K562 (cell line): ENCODE measurements around the gene SIRT3. TPM values are rescaled to one million over a fixed set of nuclear protein-coding genes. Genes with fewer than 3 reads are reported as not detected.

Source experiments
- EP300 ChIP-seq: IDR thresholded peaks from 2 replicates; pipeline ENCODE4 v1.6.1; 2012; ENCODE audit warnings: low read length, improper control_type of control experiment
- ETV6 ChIP-seq, 3 experiments: fragments of 150-350 bp in 1 of 3; sonication (generic) in 1 of 3; formaldehyde crosslinking in 1 of 3; IDR thresholded peaks; 2 replicates each; pipeline versions ENCODE4 v1.6.1 to v1.8.0; 2014 to 2022; ENCODE audit warnings: borderline replicate concordance in 2 of 3, low read depth in 2 of 3, antibody characterized with exemption in 1 of 3, low read length in 1 of 3, mild to moderate bottlenecking in 1 of 3, missing genetic modification reagents in 1 of 3
- ILK ChIP-seq: fragments of 450-650 bp; IDR thresholded peaks from 2 replicates; pipeline ENCODE4 v1.6.1; 2016; ENCODE audit warnings: missing genetic modification characterization, low read depth, mild to moderate bottlenecking, missing compliant biosample characterization, moderate library complexity, borderline replicate concordance
- MBD1 ChIP-seq: fragments of 250-450 bp; sonication (Bioruptor Pico); IDR thresholded peaks from 2 replicates; pipeline ENCODE4 v1.8.0; 2022; ENCODE audit warnings: inconsistent platforms
- NCOA1 ChIP-seq: fragments of 450-650 bp; IDR thresholded peaks from 2 replicates; pipeline ENCODE4 v1.6.1; 2016; ENCODE audit warnings: low read depth
- NFXL1 ChIP-seq: fragments of 450-650 bp; formaldehyde crosslinking; IDR thresholded peaks from 2 replicates; pipeline ENCODE4 v1.4.0; 2021; ENCODE audit warnings: mild to moderate bottlenecking
- PBX2 ChIP-seq, 2 experiments: IDR thresholded peaks in 1 of 2; conservative IDR thresholded peaks in 1 of 2; 2 replicates each; pipeline ENCODE4 v1.6.1; 2016; ENCODE audit warnings: low read depth in 2 of 2, mild to moderate bottlenecking in 1 of 2, missing compliant biosample characterization in 1 of 2, missing genetic modification characterization in 1 of 2, moderate library complexity in 1 of 2
- RCOR1 ChIP-seq, 2 experiments: IDR thresholded peaks; 2 replicates each; pipeline ENCODE4 v1.6.1; 2012; ENCODE audit warnings: low read depth in 2 of 2, low read length in 2 of 2, borderline replicate concordance in 1 of 2, improper control_type of control experiment in 1 of 2
- RUNX1 ChIP-seq: sonication (generic); IDR thresholded peaks from 2 replicates; pipeline ENCODE4 v1.6.1; 2016; ENCODE audit warnings: antibody characterized with exemption, low read depth
- SMAD2 ChIP-seq: fragments of 150-350 bp; IDR thresholded peaks from 2 replicates; pipeline ENCODE4 v1.6.1; 2014; ENCODE audit warnings: low read depth, mild to moderate bottlenecking, low read length
- TCF15 ChIP-seq: fragments of 250-450 bp; sonication (Bioruptor Pico); IDR thresholded peaks from 2 replicates; pipeline ENCODE4 v1.8.0; 2022; ENCODE audit warnings: moderate library complexity, mild to moderate bottlenecking, inconsistent platforms
- TFAP4 ChIP-seq: sonication (generic); formaldehyde crosslinking; IDR thresholded peaks from 2 replicates; pipeline ENCODE4 v1.8.0; 2022; ENCODE audit warnings: missing genetic modification reagents, mild to moderate bottlenecking, moderate library complexity, borderline replicate concordance
- THRAP3 ChIP-seq: fragments of 450-650 bp; IDR thresholded peaks from 2 replicates; pipeline ENCODE4 v1.6.1; 2016; ENCODE audit warnings: mild to moderate bottlenecking, inconsistent platforms, borderline replicate concordance
- UBTF ChIP-seq, 2 experiments: IDR thresholded peaks; 2 replicates each; pipeline ENCODE4 v1.6.1; 2012; ENCODE audit warnings: improper control_type of control experiment in 2 of 2, low read depth in 2 of 2, low read length in 2 of 2, borderline replicate concordance in 1 of 2
- ZNF124 ChIP-seq: sonication (generic); formaldehyde crosslinking; IDR thresholded peaks from 2 replicates; pipeline ENCODE4 v1.8.1; 2022; ENCODE audit warnings: missing genetic modification reagents
- ZNF146 ChIP-seq: IDR thresholded peaks from one replicate; pipeline ENCODE4 v1.6.1; 2018; ENCODE audit warnings: missing compliant biosample characterization; ENCODE audit not compliant: unreplicated experiment
- ZNF780A ChIP-seq: fragments of 250-450 bp; sonication (Bioruptor Pico); IDR thresholded peaks from 2 replicates; pipeline ENCODE4 v1.5.0; 2021; ENCODE audit warnings: mild to moderate bottlenecking
- polyA plus RNA-seq, 8 experiments: library from polyadenylated mRNA; depleted of rRNA in 4 of 8; stranded (reverse) in 5 of 8; unstranded in 3 of 8; fragments of >200 nt; fragmentation: Nextera tagmentation in 2 of 8; fragmentation: Illumina TruSeq in 1 of 8; extraction: Ambion mirVana in 2 of 8; extraction: Trizol in 1 of 8; gene quantifications; 2 replicates each; pipeline versions ENCODE4 v1.2.1 to v1.2.3, GENCODE V29; 2011 to 2014; ENCODE audit warnings: inconsistent platforms in 1 of 8, missing spikeins in 1 of 8
- total RNA-seq, 7 experiments: library from RNA; depleted of rRNA in 6 of 7; stranded (reverse); fragments of >200 nt in 6 of 7; fragmentation: Illumina TruSeq in 2 of 7; extraction: Trizol in 2 of 7; gene quantifications; 2 replicates each; pipeline versions ENCODE4 v1.2.1 to v1.2.3, GENCODE V29; 2011 to 2021; ENCODE audit warnings: low replicate concordance in 1 of 7

Gene SIRT3
- total and polyA plus RNA-seq, 9 of the 15 experiments (the other 6 are each of a cell fraction or from before 2014, with no cell fraction given): 1.9 to 27.5 (median 14.5) TPM

GRCh38 chr11:207208-207862 is 28.8 kb downstream of the SIRT3 start, which contains the start of the genes BET1L and RIC8A (continued):
- TF ChIP-seq ETV6 (IDR thresholded peaks at IDR 0.05; ENCODE audit: borderline replicate concordance in 1 of 2, low read depth in 2 of 2, low read length in 1 of 2) (no peak), ETV6 (CRISPR knock-in tag; IDR thresholded peaks at IDR 0.05; ENCODE audit: borderline replicate concordance) (no peak), EP300 (peak; percentile 23; the same call in 1 of the 2 replicates), SMAD2 (no peak), UBTF (IDR thresholded peaks at IDR 0.05; ENCODE audit: borderline replicate concordance in 1 of 2, low read depth in 2 of 2, low read length in 2 of 2) (0 out of 4 replicates have a peak, but pooled peaks have one; percentile 40 to 65), ZNF124 (CRISPR knock-in tag) (no peak), ZNF146 (CRISPR knock-in tag) (no peak), PBX2 (CRISPR knock-in tag; IDR thresholded peaks at IDR 0.05; ENCODE audit: low read depth) (no peak), PBX2 (tag; conservative IDR thresholded peaks at IDR 0.05; ENCODE audit: low read depth) (no peak), RCOR1 (IDR thresholded peaks at IDR 0.05; ENCODE audit: borderline replicate concordance in 1 of 2, low read depth in 2 of 2, low read length in 2 of 2) (no peak; a peak in 2 of 4 replicates), NCOA1 (peak; percentile 82), ILK (tag) (no peak), TCF15 (CRISPR knock-in tag) (no peak), ZNF780A (CRISPR knock-in tag) (no peak), NFXL1 (no peak), MBD1 (CRISPR knock-in tag) (no peak), RUNX1 (no peak), TFAP4 (CRISPR knock-in tag) (peak; percentile 93; the same call in 1 of the 2 replicates), THRAP3 (no peak)
